Activated CD8-positive, alpha-beta memory T cell treated with anti-CD3 and anti-CD28 coated beads for 48 hours (primary cell): ENCODE measurements around the gene CD79B.

ENCODE experiments used
- DNase-seq, 3 experiments: peaks; one replicate each; pipeline ENCODE4 v3.0.0-alpha.2; 2020; ENCODE audit warnings: low read depth in 2 of 3, low spot score in 2 of 3

The CD79B gene

GRCh38 chr17:63931981-63932561 lies at the start of gene CD79B:
Gene CD79B, minus strand, starts transcription at chr17:63932331. Its CDS starts 70 bp downstream, at chr17:63932261.
- peak in 1 of 3 experiments; percentile 21 for DNase-seq

- no peak for DNase-seq
These were observed 46.4 kb upstream of the CD79B start for GRCh38 chr17:63978272-63979200.

- DNase-seq, result no peak
These were observed 44.6 kb upstream of the CD79B start for GRCh38 chr17:63976702-63977101.

- no peak for DNase-seq
These were observed 43.5 kb upstream of the CD79B start for GRCh38 chr17:63975541-63976092.

GRCh38 chr17:63974594-63975192 lies 42.6 kb upstream of the CD79B start:
- DNase-seq, result no peak

GRCh38 chr17:63973930-63974593 lies 41.9 kb upstream of the CD79B start:
- DNase-seq, result no peak

GRCh38 chr17:63973247-63973646 lies 41.1 kb upstream of the CD79B start:
- no peak for DNase-seq

- DNase-seq, result no peak
These were observed 40.7 kb upstream of the CD79B start, which contains the start of gene SCN4A for GRCh38 chr17:63972796-63973195. Gene SCN4A, minus strand, starts transcription at chr17:63972918. Its CDS starts 77 bp downstream, at chr17:63972841.

- DNase-seq, result no peak
These were observed 37.1 kb upstream of the CD79B start for GRCh38 chr17:63969278-63969677.

GRCh38 chr17:63967953-63968352 lies 35.8 kb upstream of the CD79B start:
- no peak for DNase-seq

- DNase-seq, result no peak
These were observed 34.6 kb upstream of the CD79B start for GRCh38 chr17:63966646-63967264.

- DNase-seq, result no peak
These were observed 31.0 kb upstream of the CD79B start for GRCh38 chr17:63963123-63963522.

- no peak for DNase-seq
These were observed 30.2 kb upstream of the CD79B start for GRCh38 chr17:63962298-63962744.

GRCh38 chr17:63961355-63962212 lies 29.5 kb upstream of the CD79B start:
- peak in 1 of 3 experiments; percentile 18 for DNase-seq

- no peak for DNase-seq
These were observed 28.3 kb upstream of the CD79B start for GRCh38 chr17:63960430-63960829.

- DNase-seq, result no peak
These were observed 27.9 kb upstream of the CD79B start for GRCh38 chr17:63960006-63960405.

GRCh38 chr17:63956296-63956920 lies 24.3 kb upstream of the CD79B start:
- DNase-seq, result no peak

GRCh38 chr17:63955791-63956190 lies 23.7 kb upstream of the CD79B start:
- no peak for DNase-seq

GRCh38 chr17:63955232-63955631 lies 23.1 kb upstream of the CD79B start:
- no peak for DNase-seq
